GM21737 (cell line): ENCODE results near the gene BCAS1.

Source experiments
- ATAC-seq: cut with Tn5 transposase; IDR thresholded peaks from one replicate; pipeline ENCODE4 v1.9.1; 2021; ENCODE audit warnings: mild to moderate bottlenecking, moderate library complexity; ENCODE audit not compliant: unreplicated experiment

BCAS1 gene

GRCh38 chr20:53896647-53897046 is 173.7 kb downstream of the BCAS1 start:
- ATAC-seq, result no peak

GRCh38 chr20:53896041-53896440 is 174.4 kb downstream of the BCAS1 start:
- ATAC-seq, result no peak

GRCh38 chr20:53895385-53895755 is 175.0 kb downstream of the BCAS1 start:
- no peak for ATAC-seq

GRCh38 chr20:53894707-53895384 is 175.5 kb downstream of the BCAS1 start:
- ATAC-seq, result no peak
